Esophagus squamous epithelium (tissue), 5 donors: ENCODE results near the gene IPO8. TPM values are rescaled to one million over a fixed set of nuclear protein-coding genes. Genes with fewer than 3 reads are reported as not detected.

Experiments used
- DNase-seq: peaks from one replicate; lab custom pipeline; 2025; lab: John Stamatoyannopoulos, UW
- H3K27ac ChIP-seq, 4 donors: fragments of 200-600 bp; sonication (generic); one replicate each; pipeline ENCODE4 v1.5.1; 2016 to 2019; ENCODE audit warnings: mild to moderate bottlenecking in 1 of 4
- H3K27me3 ChIP-seq, 4 donors: fragments of 200-600 bp; sonication (generic); 1 replicate in 3 of 4; 2 replicates in 1 of 4; pipeline versions ENCODE4 v1.5.1 to v1.6.0; 2017 to 2021; ENCODE audit warnings: antibody characterized with exemption in 1 of 4
- H3K36me3 ChIP-seq, 3 donors: fragments of 200-600 bp; sonication (generic); one replicate each; pipeline ENCODE4 v1.5.1; 2016 to 2019
- H3K4me1 ChIP-seq, 3 donors: fragments of 200-600 bp; sonication (generic); one replicate each; pipeline ENCODE4 v1.5.1; 2017 to 2019
- H3K4me3 ChIP-seq, 4 donors: fragments of 200-600 bp; sonication (generic); 1 replicate in 3 of 4; 2 replicates in 1 of 4; pipeline ENCODE4 v1.5.1; 2016 to 2019; ENCODE audit warnings: mild to moderate bottlenecking in 2 of 4, moderate library complexity in 1 of 4
- H3K9me3 ChIP-seq, 3 donors: fragments of 200-600 bp; sonication (generic); one replicate each; pipeline ENCODE4 v1.5.1; 2016 to 2019
- POLR2A ChIP-seq, 4 donors: fragments of 450-650 bp; IDR thresholded peaks; one replicate each; pipeline ENCODE4 v1.6.1; 2017; ENCODE audit warnings: antibody characterized with exemption in 4 of 4, mild to moderate bottlenecking in 4 of 4, moderate library complexity in 3 of 4
- WGBS, 2 donors: methylation state at CpG; one replicate each; pipeline ENCODE4 v1.1.5; 2018; 5-methylcytosine and 5-hydroxymethylcytosine counted together
- intact Hi-C: fragments of 100-400 bp; cut with DNase I; formaldehyde crosslinking; loops from one replicate; pipeline ENCODE4 v1.15.0; 2022
- total RNA-seq, 4 donors: library from RNA; depleted of rRNA; stranded (reverse); fragments of >200 nt; gene quantifications; one replicate each; pipeline ENCODE4 v1.1.0, GENCODE V29; 2016
- TF ChIP-seq, protein P1 (sequence below), 6 experiments: fragments of 450-650 bp in 4 of 6; fragments of 200-600 bp in 2 of 6; sonication (generic) in 2 of 6; IDR thresholded peaks; one replicate each; pipeline ENCODE4 v1.5.1; 2016 to 2019; ENCODE audit warnings: antibody characterized with exemption in 6 of 6, mild to moderate bottlenecking in 4 of 6, moderate library complexity in 4 of 6
- donor health status: DM: yes; HTN: yes; CAD: no.

IPO8 gene
- total RNA-seq, 4 donors from 2014 or later, result 18.0 to 31.9 (median 29.0) TPM

DNA sequence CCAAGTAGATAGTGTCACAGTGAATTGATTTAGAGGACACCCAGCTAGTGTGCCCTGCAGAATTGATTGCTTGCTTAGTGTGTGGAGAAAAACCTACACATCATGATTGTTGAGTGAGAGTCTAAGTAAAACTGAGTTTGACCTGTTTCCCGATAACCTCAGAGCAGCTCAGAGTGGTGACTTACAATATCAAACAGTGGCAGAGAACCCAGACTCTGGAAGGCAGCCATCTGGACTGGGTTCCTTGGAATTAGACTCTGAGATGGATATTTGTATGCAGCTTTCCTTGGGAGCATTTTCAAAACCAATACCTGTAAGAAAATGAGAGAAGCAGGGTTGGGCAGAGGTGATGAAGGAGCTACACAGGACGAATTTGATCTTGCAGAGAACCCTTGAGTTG lies 109.8 kb downstream of the IPO8 start:
- Histone ChIP-seq H3K4me3 (no peak overlapping the region), H3K9me3 (no peaks in the 10 kb centered on the region), H3K36me3 (no peaks in the 10 kb centered on the region), H3K4me1 (no peaks in the 10 kb centered on the region), H3K27me3 (no peaks in the 10 kb centered on the region), H3K27ac (no peak overlapping the region)
- no peak for TF ChIP-seq POLR2A (IDR thresholded peaks at IDR 0.05)
- TF ChIP-seq, protein P1, sequence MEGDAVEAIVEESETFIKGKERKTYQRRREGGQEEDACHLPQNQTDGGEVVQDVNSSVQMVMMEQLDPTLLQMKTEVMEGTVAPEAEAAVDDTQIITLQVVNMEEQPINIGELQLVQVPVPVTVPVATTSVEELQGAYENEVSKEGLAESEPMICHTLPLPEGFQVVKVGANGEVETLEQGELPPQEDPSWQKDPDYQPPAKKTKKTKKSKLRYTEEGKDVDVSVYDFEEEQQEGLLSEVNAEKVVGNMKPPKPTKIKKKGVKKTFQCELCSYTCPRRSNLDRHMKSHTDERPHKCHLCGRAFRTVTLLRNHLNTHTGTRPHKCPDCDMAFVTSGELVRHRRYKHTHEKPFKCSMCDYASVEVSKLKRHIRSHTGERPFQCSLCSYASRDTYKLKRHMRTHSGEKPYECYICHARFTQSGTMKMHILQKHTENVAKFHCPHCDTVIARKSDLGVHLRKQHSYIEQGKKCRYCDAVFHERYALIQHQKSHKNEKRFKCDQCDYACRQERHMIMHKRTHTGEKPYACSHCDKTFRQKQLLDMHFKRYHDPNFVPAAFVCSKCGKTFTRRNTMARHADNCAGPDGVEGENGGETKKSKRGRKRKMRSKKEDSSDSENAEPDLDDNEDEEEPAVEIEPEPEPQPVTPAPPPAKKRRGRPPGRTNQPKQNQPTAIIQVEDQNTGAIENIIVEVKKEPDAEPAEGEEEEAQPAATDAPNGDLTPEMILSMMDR (IDR thresholded peaks at IDR 0.05), result no peak
- WGBS, 2 donors, result 62 to 73% methylated on average over 2 of the region's 2 CpGs
- DNase-seq, result no peak
- intact Hi-C loops, result no loop called here

DNA sequence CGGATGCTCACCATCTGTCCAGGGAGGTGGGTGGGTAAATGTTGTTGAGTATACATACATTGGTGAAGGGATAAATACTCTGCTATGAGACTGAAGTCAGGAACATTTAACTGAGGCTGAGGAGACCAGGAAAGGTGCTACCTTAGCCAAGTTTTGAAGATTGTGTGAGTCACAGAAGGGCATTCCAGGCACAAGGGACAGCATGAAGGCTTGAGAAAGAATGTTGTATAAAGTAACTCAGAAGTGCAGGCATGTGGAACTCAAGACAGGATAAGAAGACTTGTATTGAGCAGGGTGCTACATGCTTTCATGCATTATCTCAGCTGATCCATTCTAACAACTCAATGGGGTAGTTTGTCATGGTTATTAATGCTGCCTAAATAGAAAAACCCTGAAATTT lies 112.7 kb downstream of the IPO8 start:
- Histone ChIP-seq H3K27ac (no peak overlapping the region), H3K4me1 (no peaks in the 10 kb centered on the region), H3K36me3 (no peaks in the 10 kb centered on the region), H3K9me3 (no peaks in the 10 kb centered on the region), H3K27me3 (no peaks in the 10 kb centered on the region), H3K4me3 (no peak overlapping the region)
- TF ChIP-seq, protein P1 (IDR thresholded peaks at IDR 0.05), result no peak
- TF ChIP-seq POLR2A (IDR thresholded peaks at IDR 0.05), result no peak
- DNase-seq, result no peak
- intact Hi-C loops, result no loop called here
- WGBS, 2 donors, result 92 to 94% methylated on average over 1 of the region's 1 CpG

DNA sequence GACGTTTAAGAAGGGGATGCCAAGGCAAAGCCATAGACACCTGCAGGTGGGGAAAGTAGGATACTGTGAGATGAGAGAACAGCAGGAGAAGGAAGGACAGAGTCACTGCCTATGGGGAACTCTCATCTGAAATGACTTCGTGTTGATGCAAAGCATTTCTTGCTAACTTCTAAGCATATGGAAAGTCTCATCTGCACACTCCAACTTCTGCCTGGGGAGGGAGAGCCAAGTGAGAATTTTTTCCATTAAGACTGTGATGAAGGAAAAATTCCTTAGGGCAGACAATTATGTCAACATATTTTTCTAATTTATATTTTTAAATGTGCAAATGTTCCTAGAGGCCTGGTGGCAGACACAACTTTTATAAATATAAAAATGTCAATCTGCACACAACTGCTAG lies 115.3 kb downstream of the IPO8 start:
- 53 to 60% methylated on average over 2 of the region's 2 CpGs for WGBS, 2 donors
- TF ChIP-seq, protein P1 (IDR thresholded peaks at IDR 0.05), result no peak
- no peak for TF ChIP-seq POLR2A (IDR thresholded peaks at IDR 0.05)
- no peak for DNase-seq
- intact Hi-C loops, result no loop called here
- no peaks in the 10 kb centered on the region for H3K27me3 ChIP-seq
- H3K4me1 ChIP-seq, result no peaks in the 10 kb centered on the region
- H3K4me3 ChIP-seq, result no peak overlapping the region
- H3K27ac ChIP-seq, result no peak overlapping the region
- H3K36me3 ChIP-seq, result no peaks in the 10 kb centered on the region
- no peaks in the 10 kb centered on the region for H3K9me3 ChIP-seq

Other genes starting within 250 kb of the IPO8 start
- gene CAPRIN2, start 59.1 kb upstream of the IPO8 start, total RNA-seq, result 10 to 100 TPM in 3 of 4 donors, 1 to 10 TPM in 1; 2.5 to 26.5 (median 15.2) TPM
- gene TSPAN11, start 230.9 kb upstream of the IPO8 start, total RNA-seq, result 1 to 10 TPM in 2 of 4 donors, under 1 TPM in 2; 0.27 to 3.0 (median 1.2) TPM